ENCODE results near the gene LSS. TPM values are rescaled to one million over a fixed set of nuclear protein-coding genes. Genes with fewer than 3 reads are reported as not detected.

The LSS gene
- total RNA-seq, 1 experiment from 2014 or later: 121 TPM

GRCh38 chr21:46223217-46223616 is 5.4 kb downstream of the LSS start:
- no TSS peak for BruUV-seq (replicated peaks)
- ChIA-PET CTCF (no interaction called here), POLR2A (no interaction called here)
- H3K27me3 Mint-ChIP-seq (ENCODE audit: insufficient read depth, unreplicated experiment): no peaks in the 10 kb centered on the region
- H3K4me3 Mint-ChIP-seq (ENCODE audit: unreplicated experiment): no peak overlapping the region
- Histone ChIP-seq H3K36me3 (ENCODE audit: control insufficient read depth, insufficient read depth, low read length) (no peaks in the 10 kb centered on the region; the same call in 1 of the 2 replicates), H3K4me1 (peaks cover 20% of the 10 kb centered on the region), H3K9me3 (no peaks in the 10 kb centered on the region), H3K4me3 (ENCODE audit: low read depth, low read length) (no peak overlapping the region), H3K27me3 (replicated peaks; ENCODE audit: control insufficient read depth, insufficient read depth, low read length) (no peaks in the 10 kb centered on the region)
- H3K36me3 Mint-ChIP-seq (ENCODE audit: insufficient read depth, unreplicated experiment): peaks cover 61% of the 10 kb centered on the region
- no peaks in the 10 kb centered on the region for H3K9me3 Mint-ChIP-seq (ENCODE audit: unreplicated experiment)
- peaks cover 20% of the 10 kb centered on the region for H3K4me1 Mint-ChIP-seq (ENCODE audit: low read depth, unreplicated experiment)
- intact Hi-C loops (cut with micrococcal nuclease; ENCODE audit: unreplicated experiment): loop anchor here (10.0 kb wide), 1 partner anchor 78 kb away; no protein-coding TSS in a partner anchor
- no peak for DNase-seq
- H3K27ac Mint-ChIP-seq (ENCODE audit: unreplicated experiment): no peak overlapping the region
- TF ChIP-seq CTCF (IDR thresholded peaks at IDR 0.05; ENCODE audit: insufficient read depth in 1 of 2, low read depth in 1 of 2, low read length in 1 of 2, severe bottlenecking in 1 of 2, unreplicated experiment in 1 of 2): no peak

DNA sequence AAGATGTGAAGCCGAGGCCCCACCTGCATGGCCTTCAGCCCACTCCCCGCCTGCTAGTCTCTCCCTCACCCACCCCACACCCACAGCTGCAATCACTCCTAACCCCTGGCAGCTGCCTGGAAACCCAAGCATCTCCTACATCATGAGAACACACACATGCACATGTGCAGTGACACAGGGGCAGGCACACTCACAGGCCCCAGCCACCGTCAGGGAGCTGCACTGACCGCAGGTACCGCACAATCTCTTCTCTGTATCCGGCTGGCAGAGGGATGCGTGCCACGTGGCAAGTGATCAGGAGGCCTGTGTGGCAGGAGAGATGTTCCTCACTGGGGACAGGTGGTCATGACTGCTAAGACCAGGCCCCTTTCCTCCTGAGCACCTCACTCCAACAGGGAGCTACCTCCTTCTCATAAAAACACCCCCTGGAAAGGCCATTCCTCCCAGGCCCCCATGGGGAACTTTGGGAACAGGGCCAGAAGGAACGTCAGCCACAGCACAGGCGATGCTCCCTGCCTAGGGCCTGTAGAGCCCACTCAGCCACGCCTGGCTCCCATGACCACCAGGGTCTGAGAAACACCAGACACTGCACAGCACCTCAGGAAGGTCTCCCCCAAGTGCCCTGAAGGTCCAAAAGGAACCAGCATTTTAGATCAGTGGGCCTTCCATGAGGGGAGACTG is 6.0 kb downstream of the LSS start:
- no peaks in the 10 kb centered on the region; the same call in 1 of the 2 replicates for H3K36me3 ChIP-seq (ENCODE audit: control insufficient read depth, insufficient read depth, low read length)
- TF ChIP-seq CTCF (IDR thresholded peaks at IDR 0.05; ENCODE audit: insufficient read depth in 1 of 2, low read depth in 1 of 2, low read length in 1 of 2, severe bottlenecking in 1 of 2, unreplicated experiment in 1 of 2): no peak
- H3K9me3 ChIP-seq: no peaks in the 10 kb centered on the region
- H3K4me3 ChIP-seq (ENCODE audit: low read depth, low read length): no peak overlapping the region
- no peak overlapping the region for H3K27ac Mint-ChIP-seq (ENCODE audit: unreplicated experiment)
- H3K4me1 Mint-ChIP-seq (ENCODE audit: low read depth, unreplicated experiment): peaks cover 20% of the 10 kb centered on the region
- H3K27me3 Mint-ChIP-seq (ENCODE audit: insufficient read depth, unreplicated experiment): no peaks in the 10 kb centered on the region
- no peaks in the 10 kb centered on the region for H3K27me3 ChIP-seq (replicated peaks; ENCODE audit: control insufficient read depth, insufficient read depth, low read length)
- no TSS peak for BruUV-seq (replicated peaks)
- POLR2A ChIA-PET: no interaction called here
- H3K9me3 Mint-ChIP-seq (ENCODE audit: unreplicated experiment): no peaks in the 10 kb centered on the region
- peaks cover 54% of the 10 kb centered on the region for H3K36me3 Mint-ChIP-seq (ENCODE audit: insufficient read depth, unreplicated experiment)
- intact Hi-C loops (cut with micrococcal nuclease; ENCODE audit: unreplicated experiment): loop anchor here (10.0 kb wide), 1 partner anchor 78 kb away; no protein-coding TSS in a partner anchor
- CTCF ChIA-PET: no interaction called here
- peaks cover 20% of the 10 kb centered on the region for H3K4me1 ChIP-seq
- H3K4me3 Mint-ChIP-seq (ENCODE audit: unreplicated experiment): no peak overlapping the region
- no peak for DNase-seq

- intact Hi-C loops (cut with micrococcal nuclease; ENCODE audit: unreplicated experiment): loop anchor here (10.0 kb wide), 1 partner anchor 77 kb away; no protein-coding TSS in a partner anchor
- H3K36me3 Mint-ChIP-seq (ENCODE audit: insufficient read depth, unreplicated experiment): peaks cover 48% of the 10 kb centered on the region
- ChIA-PET POLR2A (no interaction called here), CTCF (no interaction called here)
- H3K27me3 Mint-ChIP-seq (ENCODE audit: insufficient read depth, unreplicated experiment): no peaks in the 10 kb centered on the region
- no peak overlapping the region for H3K4me3 Mint-ChIP-seq (ENCODE audit: unreplicated experiment)
- Histone ChIP-seq H3K4me1 (peaks cover 14% of the 10 kb centered on the region), H3K27me3 (replicated peaks; ENCODE audit: control insufficient read depth, insufficient read depth, low read length) (no peaks in the 10 kb centered on the region), H3K9me3 (no peaks in the 10 kb centered on the region), H3K4me3 (ENCODE audit: low read depth, low read length) (no peak overlapping the region), H3K36me3 (ENCODE audit: control insufficient read depth, insufficient read depth, low read length) (no peaks in the 10 kb centered on the region; the same call in 1 of the 2 replicates)
- H3K27ac Mint-ChIP-seq (ENCODE audit: unreplicated experiment): no peak overlapping the region
- H3K4me1 Mint-ChIP-seq (ENCODE audit: low read depth, unreplicated experiment): peaks cover 14% of the 10 kb centered on the region
- DNase-seq: no peak
- no peak for TF ChIP-seq CTCF (IDR thresholded peaks at IDR 0.05; ENCODE audit: insufficient read depth in 1 of 2, low read depth in 1 of 2, low read length in 1 of 2, severe bottlenecking in 1 of 2, unreplicated experiment in 1 of 2)
- no TSS peak for BruUV-seq (replicated peaks)
- no peaks in the 10 kb centered on the region for H3K9me3 Mint-ChIP-seq (ENCODE audit: unreplicated experiment)
Measured at GRCh38 chr21:46221664-46222435, 6.7 kb downstream of the LSS start.
